IMR-90 (cell line): Measurements from ENCODE around the gene LCN10. TPM values are rescaled to one million over a fixed set of nuclear protein-coding genes. Genes with fewer than 3 reads are reported as not detected.
A peak's percentile ranks its signal among the peaks of the same experiment; 100 is the strongest.

ENCODE experiments used
- ATAC-seq: fragments of 200-7000 bp; cut with Tn5 transposase; 2 replicates; pipeline ENCODE4 v1.9.1; 2020; ENCODE audit warnings: low read depth, mild to moderate bottlenecking, moderate library complexity
- BruUV-seq: library from RNA; stranded (reverse); fragments of 400-500 nt; replicated peaks from 2 replicates; lab custom pipeline; 2021; lab: Mats Ljungman, UMichigan
- CTCF ChIA-PET: fragments of 300-600 bp; formaldehyde crosslinking; extraction: SDS; loops from one replicate; lab custom pipeline; 2021; ENCODE audit warnings: antibody characterized with exemption; lab: Yijun Ruan, JAX
- POLR2A ChIA-PET: fragments of 300-600 bp; sonication (Branson Sonifier 250); formaldehyde crosslinking; loops from one replicate; lab custom pipeline; 2022; ENCODE audit warnings: antibody characterized with exemption; ENCODE audit not compliant: unreplicated experiment; lab: Charles Lee
- DNase-seq: peaks from one replicate; pipeline ENCODE4 v3.0.0; 2013
- H2AFZ ChIP-seq: replicated peaks from 2 replicates; pipeline ENCODE3; 2013; ENCODE audit warnings: low read length, mild to moderate bottlenecking; ENCODE audit not compliant: poor library complexity
- H2AK5ac ChIP-seq: 2 replicates; pipeline ENCODE4 v1.6.1; 2013; ENCODE audit warnings: low read depth, low read length, inconsistent platforms
- H2AK9ac ChIP-seq: replicated peaks from 2 replicates; pipeline ENCODE3; 2013; ENCODE audit warnings: mild to moderate bottlenecking, low read depth, low read length, moderate library complexity; ENCODE audit not compliant: poor library complexity
- H2BK120ac ChIP-seq: 2 replicates; pipeline ENCODE4 v1.6.1; 2013; ENCODE audit warnings: low read depth, low read length, inconsistent platforms
- H2BK15ac ChIP-seq: 3 replicates; pipeline ENCODE4 v1.6.1; 2013; ENCODE audit warnings: low read depth, low read length, inconsistent platforms
- H2BK20ac ChIP-seq: 2 replicates; pipeline ENCODE4 v1.6.1; 2013; ENCODE audit warnings: low read depth, mild to moderate bottlenecking, inconsistent platforms, low read length, moderate library complexity
- H2BK5ac ChIP-seq: 2 replicates; pipeline ENCODE4 v1.6.1; 2013; ENCODE audit warnings: mild to moderate bottlenecking, low read depth, low read length, inconsistent platforms; ENCODE audit not compliant: poor library complexity, severe bottlenecking
- H3K14ac ChIP-seq: replicated peaks from 2 replicates; pipeline ENCODE4 v1.6.1; 2013; ENCODE audit warnings: low read depth, low read length, inconsistent platforms
- H3K18ac ChIP-seq: 2 replicates; pipeline ENCODE4 v1.6.1; 2013; ENCODE audit warnings: low read depth, low read length, control low read depth
- H3K23ac ChIP-seq: 2 replicates; pipeline ENCODE4 v1.6.1; 2013; ENCODE audit warnings: low read depth, low read length, inconsistent platforms
- H3K27ac ChIP-seq: 2 replicates; pipeline ENCODE4 v1.5.1; 2013; ENCODE audit warnings: mild to moderate bottlenecking, control low read depth, low read length; ENCODE audit not compliant: insufficient read depth
- H3K27me3 ChIP-seq: 2 replicates; pipeline ENCODE4 v1.6.1; 2013; ENCODE audit warnings: low read length; ENCODE audit not compliant: control insufficient read depth, insufficient read depth
- H3K36me3 ChIP-seq: 2 replicates; pipeline ENCODE4 v1.6.1; 2013; ENCODE audit warnings: low read length, mixed read lengths; ENCODE audit not compliant: control insufficient read depth, insufficient read depth
- H3K4ac ChIP-seq: 2 replicates; pipeline ENCODE4 v1.6.1; 2013; ENCODE audit warnings: low read depth, low read length, inconsistent platforms
- H3K4me1 ChIP-seq: 2 replicates; pipeline ENCODE4 v1.6.1; 2013; ENCODE audit warnings: low read length, mixed read lengths; ENCODE audit not compliant: control insufficient read depth, insufficient read depth
- H3K4me2 ChIP-seq: 2 replicates; pipeline ENCODE4 v1.6.1; 2013; ENCODE audit warnings: low read depth, mild to moderate bottlenecking, control low read depth, low read length, moderate library complexity
- H3K4me3 ChIP-seq: 2 replicates; pipeline ENCODE4 v1.5.1; 2013; ENCODE audit warnings: low read depth, mild to moderate bottlenecking, control low read depth, low read length, moderate library complexity; ENCODE audit not compliant: insufficient read depth
- H3K56ac ChIP-seq: 2 replicates; pipeline ENCODE4 v1.6.1; 2013; ENCODE audit warnings: low read length, inconsistent platforms; ENCODE audit not compliant: insufficient read depth; ENCODE audit errors: extremely low read depth
- H3K79me1 ChIP-seq, 2 experiments: 2 replicates each; pipeline ENCODE4 v1.6.1; 2013; ENCODE audit warnings: low read length in 2 of 2, inconsistent platforms in 1 of 2, low read depth in 1 of 2
- H3K9ac ChIP-seq: 2 replicates; pipeline ENCODE4 v1.6.1; 2013; ENCODE audit warnings: low read depth, low read length, control low read depth
- H3K9me1 ChIP-seq: 2 replicates; pipeline ENCODE4 v1.6.1; 2013; ENCODE audit warnings: low read length, inconsistent platforms; ENCODE audit not compliant: insufficient read depth
- H3K9me3 ChIP-seq: 2 replicates; pipeline ENCODE4 v1.6.1; 2013; ENCODE audit warnings: low read length; ENCODE audit not compliant: control insufficient read depth, insufficient read depth
- H4K20me1 ChIP-seq: 2 replicates; pipeline ENCODE4 v1.6.1; 2013; ENCODE audit warnings: low read length, inconsistent platforms; ENCODE audit not compliant: insufficient read depth
- H4K5ac ChIP-seq: 2 replicates; pipeline ENCODE4 v1.6.1; 2013; ENCODE audit warnings: mild to moderate bottlenecking, low read depth, low read length, control low read depth
- H4K8ac ChIP-seq, 2 experiments: 2 replicates each; pipeline ENCODE4 v1.6.1; 2013; ENCODE audit warnings: low read depth in 2 of 2, low read length in 2 of 2, control low read depth in 1 of 2, inconsistent platforms in 1 of 2
- H4K91ac ChIP-seq: 2 replicates; pipeline ENCODE4 v1.6.1; 2013; ENCODE audit warnings: low read depth, low read length, inconsistent platforms; ENCODE audit not compliant: insufficient read depth
- BHLHE40 ChIP-seq: fragments of 150-350 bp; IDR thresholded peaks from 2 replicates; pipeline ENCODE4 v1.6.1; 2016; ENCODE audit warnings: mild to moderate bottlenecking, low read depth, low read length
- CEBPB ChIP-seq: IDR thresholded peaks from 2 replicates; pipeline ENCODE4 v1.6.1; 2012; ENCODE audit warnings: low read depth, low read length, improper control_type of control experiment
- CHD1 ChIP-seq: IDR thresholded peaks from 2 replicates; pipeline ENCODE4 v1.6.1; 2012; ENCODE audit warnings: low read depth, low read length, improper control_type of control experiment
- FOS ChIP-seq: fragments of 150-350 bp; IDR thresholded peaks from 2 replicates; pipeline ENCODE4 v1.6.1; 2016; ENCODE audit warnings: low read depth, low read length
- MAFK ChIP-seq: IDR thresholded peaks from 2 replicates; pipeline ENCODE4 v1.6.1; 2012; ENCODE audit warnings: low read depth, low read length, improper control_type of control experiment
- MAZ ChIP-seq: IDR thresholded peaks from 2 replicates; pipeline ENCODE4 v1.6.1; 2012; ENCODE audit warnings: low read depth, mild to moderate bottlenecking, low read length, improper control_type of control experiment, moderate library complexity, borderline replicate concordance
- MXI1 ChIP-seq: IDR thresholded peaks from 2 replicates; pipeline ENCODE4 v1.6.1; 2012; ENCODE audit warnings: low read depth, mild to moderate bottlenecking, low read length, moderate library complexity, borderline replicate concordance
- NFE2L2 ChIP-seq: fragments of 150-350 bp; IDR thresholded peaks from 2 replicates; pipeline ENCODE4 v1.6.1; 2016; ENCODE audit warnings: low read depth, mild to moderate bottlenecking, low read length
- POLR2A ChIP-seq: IDR thresholded peaks from 2 replicates; pipeline ENCODE4 v1.6.1; 2012; ENCODE audit warnings: mild to moderate bottlenecking, low read depth, low read length
- RAD21 ChIP-seq: IDR thresholded peaks from 2 replicates; pipeline ENCODE4 v1.6.1; 2012; ENCODE audit warnings: low read length, improper control_type of control experiment
- RCOR1 ChIP-seq: IDR thresholded peaks from 2 replicates; pipeline ENCODE4 v1.6.1; 2012; ENCODE audit warnings: mild to moderate bottlenecking, low read length, improper control_type of control experiment; ENCODE audit not compliant: insufficient replicate concordance
- RFX5 ChIP-seq: IDR thresholded peaks from 2 replicates; pipeline ENCODE4 v1.8.0; 2012; ENCODE audit warnings: low read depth, mild to moderate bottlenecking, low read length, moderate library complexity
- SMC3 ChIP-seq: fragments of 150-350 bp; IDR thresholded peaks from 2 replicates; pipeline ENCODE4 v1.6.1; 2016; ENCODE audit warnings: low read depth, mild to moderate bottlenecking, antibody characterized with exemption, low read length, moderate library complexity
- WGBS, 2 experiments: methylation state at CpG; one replicate each; pipeline versions ENCODE4 v1.1.5 to v1.1.7; 2013; ENCODE audit warnings: missing lambda C conversion rate in 2 of 2; ENCODE audit not compliant: insufficient read length in 1 of 2; ENCODE audit errors: extremely low coverage in 2 of 2; 5-methylcytosine and 5-hydroxymethylcytosine counted together
- dilution Hi-C: fragments of 300-500 bp; cut with HindIII; formaldehyde crosslinking; loops from one replicate; pipeline ENCODE4 v1.14.3; 2018; ENCODE audit warnings: low sequenced_read_pairs; ENCODE audit not compliant: unreplicated experiment
- in situ Hi-C: fragments of 300-500 bp; cut with MboI; formaldehyde crosslinking; loops from 3 replicates; pipeline ENCODE4 v1.14.3; 2019; ENCODE audit warnings: low sequenced_read_pairs, inconsistent platforms, mixed read lengths
- intact Hi-C: fragments of 100-400 bp; cut with micrococcal nuclease; formaldehyde crosslinking; loops from 2 replicates; pipeline ENCODE4 v1.10.0; 2022
- polyA plus RNA-seq, 3 experiments: library from polyadenylated mRNA; depleted of rRNA; stranded (reverse); fragments of >200 nt; gene quantifications; 2 replicates each; pipeline ENCODE4 v1.2.3, GENCODE V29; 2012; ENCODE audit warnings: low replicate concordance in 1 of 3
- total RNA-seq: library from RNA; depleted of rRNA; stranded (reverse); fragments of >200 nt; gene quantifications from 2 replicates; pipeline ENCODE4 v1.2.3, GENCODE V29; 2012
- TF ChIP-seq, protein P1 (sequence below): fragments of 150-350 bp; IDR thresholded peaks from 2 replicates; pipeline ENCODE4 v1.6.1; 2017; ENCODE audit warnings: mild to moderate bottlenecking, antibody characterized with exemption, low read length, low read depth
- TF ChIP-seq, protein P2 (sequence below): fragments of 150-350 bp; IDR thresholded peaks from 2 replicates; pipeline ENCODE4 v1.6.1; 2016; ENCODE audit warnings: low read depth, mild to moderate bottlenecking, low read length, moderate library complexity, borderline replicate concordance
- TF ChIP-seq, protein P3 (sequence below): conservative IDR thresholded peaks from 2 replicates; pipeline ENCODE4 v1.5.1; 2012; ENCODE audit warnings: mild to moderate bottlenecking, low read depth, low read length, improper control_type of control experiment

LCN10 gene
- total and polyA plus RNA-seq, 2 of the 4 experiments (the other 2 are of a cell fraction) = not detected

DNA sequence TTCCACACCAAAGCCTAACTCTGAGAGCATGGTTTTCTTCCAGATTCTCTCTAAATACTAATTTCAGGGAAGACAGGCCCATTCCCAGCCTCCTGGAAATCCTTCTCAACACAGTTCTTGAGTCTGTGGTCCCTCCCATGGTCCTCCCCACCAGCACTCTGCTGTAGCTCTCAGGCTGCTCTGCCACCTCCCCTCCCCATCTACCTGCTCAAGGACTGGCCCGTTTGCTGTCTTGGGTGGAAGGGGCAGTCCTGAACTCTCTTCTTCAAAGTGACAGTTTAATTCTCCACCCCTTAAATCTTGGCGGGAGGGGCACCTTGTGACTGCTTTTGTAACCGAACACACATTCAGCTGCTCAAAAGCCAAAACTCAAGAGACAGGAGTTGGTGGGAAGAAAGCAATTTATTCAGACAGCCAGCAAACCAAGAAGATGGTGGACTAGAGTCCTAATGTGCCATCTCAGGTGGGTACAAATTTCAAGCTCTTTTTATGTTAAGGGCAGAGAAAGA lies 29.2 kb upstream of the LCN10 start:
- peak overlapping the region; percentile 67 for H2AFZ ChIP-seq
- H3K14ac ChIP-seq = no peak overlapping the region
- dilution Hi-C loops (no loop called here), in situ Hi-C loops (no loop called here), intact Hi-C loops (no loop called here)
- ChIA-PET CTCF (no interaction called here), POLR2A (no interaction called here)
- ATAC-seq = no peak
- no peak overlapping the region for H2AK9ac ChIP-seq
- H2BK20ac ChIP-seq = no peak overlapping the region
- H3K4ac ChIP-seq = no peak overlapping the region
- H2BK120ac ChIP-seq = no peak overlapping the region
- no peak overlapping the region for H3K18ac ChIP-seq
- H3K9ac ChIP-seq = no peak overlapping the region
- BruUV-seq = no TSS peak
- H3K4me3 ChIP-seq = no peak overlapping the region
- no peak overlapping the region for H3K4me2 ChIP-seq
- H3K23ac ChIP-seq = no peak overlapping the region
- H3K4me1 ChIP-seq = no peaks in the 10 kb centered on the region
- H2BK15ac ChIP-seq = no peak overlapping the region
- WGBS, 2 experiments = no CpG with 5 or more reads among the region's 3 CpGs
- H4K91ac ChIP-seq = no peak overlapping the region
- H3K9me1 ChIP-seq = no peaks in the 10 kb centered on the region
- no peaks in the 10 kb centered on the region for H4K20me1 ChIP-seq
- DNase-seq = no peak
- H4K8ac ChIP-seq = no peak overlapping the region
- TF ChIP-seq, protein P1, sequence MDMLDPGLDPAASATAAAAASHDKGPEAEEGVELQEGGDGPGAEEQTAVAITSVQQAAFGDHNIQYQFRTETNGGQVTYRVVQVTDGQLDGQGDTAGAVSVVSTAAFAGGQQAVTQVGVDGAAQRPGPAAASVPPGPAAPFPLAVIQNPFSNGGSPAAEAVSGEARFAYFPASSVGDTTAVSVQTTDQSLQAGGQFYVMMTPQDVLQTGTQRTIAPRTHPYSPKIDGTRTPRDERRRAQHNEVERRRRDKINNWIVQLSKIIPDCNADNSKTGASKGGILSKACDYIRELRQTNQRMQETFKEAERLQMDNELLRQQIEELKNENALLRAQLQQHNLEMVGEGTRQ = no peak
- no peak for TF ChIP-seq MAFK
- no peak for TF ChIP-seq SMC3
- no peak for TF ChIP-seq RCOR1
- no peak for TF ChIP-seq RAD21
- TF ChIP-seq, protein P2, sequence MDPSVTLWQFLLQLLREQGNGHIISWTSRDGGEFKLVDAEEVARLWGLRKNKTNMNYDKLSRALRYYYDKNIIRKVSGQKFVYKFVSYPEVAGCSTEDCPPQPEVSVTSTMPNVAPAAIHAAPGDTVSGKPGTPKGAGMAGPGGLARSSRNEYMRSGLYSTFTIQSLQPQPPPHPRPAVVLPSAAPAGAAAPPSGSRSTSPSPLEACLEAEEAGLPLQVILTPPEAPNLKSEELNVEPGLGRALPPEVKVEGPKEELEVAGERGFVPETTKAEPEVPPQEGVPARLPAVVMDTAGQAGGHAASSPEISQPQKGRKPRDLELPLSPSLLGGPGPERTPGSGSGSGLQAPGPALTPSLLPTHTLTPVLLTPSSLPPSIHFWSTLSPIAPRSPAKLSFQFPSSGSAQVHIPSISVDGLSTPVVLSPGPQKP = no peak
- TF ChIP-seq MXI1 = no peak
- TF ChIP-seq MAZ = no peak
- no peak for TF ChIP-seq FOS
- no peak for TF ChIP-seq NFE2L2
- no peak for TF ChIP-seq BHLHE40
- TF ChIP-seq, protein P3, sequence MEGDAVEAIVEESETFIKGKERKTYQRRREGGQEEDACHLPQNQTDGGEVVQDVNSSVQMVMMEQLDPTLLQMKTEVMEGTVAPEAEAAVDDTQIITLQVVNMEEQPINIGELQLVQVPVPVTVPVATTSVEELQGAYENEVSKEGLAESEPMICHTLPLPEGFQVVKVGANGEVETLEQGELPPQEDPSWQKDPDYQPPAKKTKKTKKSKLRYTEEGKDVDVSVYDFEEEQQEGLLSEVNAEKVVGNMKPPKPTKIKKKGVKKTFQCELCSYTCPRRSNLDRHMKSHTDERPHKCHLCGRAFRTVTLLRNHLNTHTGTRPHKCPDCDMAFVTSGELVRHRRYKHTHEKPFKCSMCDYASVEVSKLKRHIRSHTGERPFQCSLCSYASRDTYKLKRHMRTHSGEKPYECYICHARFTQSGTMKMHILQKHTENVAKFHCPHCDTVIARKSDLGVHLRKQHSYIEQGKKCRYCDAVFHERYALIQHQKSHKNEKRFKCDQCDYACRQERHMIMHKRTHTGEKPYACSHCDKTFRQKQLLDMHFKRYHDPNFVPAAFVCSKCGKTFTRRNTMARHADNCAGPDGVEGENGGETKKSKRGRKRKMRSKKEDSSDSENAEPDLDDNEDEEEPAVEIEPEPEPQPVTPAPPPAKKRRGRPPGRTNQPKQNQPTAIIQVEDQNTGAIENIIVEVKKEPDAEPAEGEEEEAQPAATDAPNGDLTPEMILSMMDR = no peak
- TF ChIP-seq POLR2A = no peak
- TF ChIP-seq RFX5 = no peak
- TF ChIP-seq CEBPB = no peak
- no peak for TF ChIP-seq CHD1
- no peak overlapping the region for H2BK5ac ChIP-seq
- H3K27ac ChIP-seq = no peak overlapping the region
- peaks cover 9% of the 10 kb centered on the region for H3K9me3 ChIP-seq
- H3K79me1 ChIP-seq = no peaks in the 10 kb centered on the region
- no peak overlapping the region for H3K56ac ChIP-seq
- peaks cover 11% of the 10 kb centered on the region for H3K27me3 ChIP-seq
- no peaks in the 10 kb centered on the region for H3K36me3 ChIP-seq
- H4K5ac ChIP-seq = no peak overlapping the region
- no peak overlapping the region for H2AK5ac ChIP-seq
